Activated T-helper 1 cell treated with anti-CD3 and anti-CD28 coated beads, Interleukin-2, amount 50 U/mL, for 16 hours (primary cell): ENCODE measurements around the gene BIN2.
"Not testable (repeated sequence)": the region's sequence is repeated elsewhere in the genome, so short reads cannot be mapped to it uniquely, and the experiment has no call there.

Experiments used
- DNase-seq, 2 donors: peaks; one replicate each; pipeline ENCODE4 v3.0.0-alpha.2; 2020; ENCODE audit warnings: low read depth in 1 of 2, low spot score in 1 of 2

BIN2 gene

GRCh38 chr12:51346581-51346980, 22.6 kb upstream of the BIN2 start, which contains the start of gene CELA1:
Gene CELA1 (minus strand): TSS chr12:51346679. CDS start chr12:51346638, 41 bp downstream.
- DNase-seq: no peak

GRCh38 chr12:51345681-51346080, 21.7 kb upstream of the BIN2 start:
- DNase-seq: no peak

- DNase-seq: no peak
Measured at GRCh38 chr12:51343201-51343600, 19.2 kb upstream of the BIN2 start.

- DNase-seq: no peak
Measured at GRCh38 chr12:51342416-51342815, 18.4 kb upstream of the BIN2 start.

DNA sequence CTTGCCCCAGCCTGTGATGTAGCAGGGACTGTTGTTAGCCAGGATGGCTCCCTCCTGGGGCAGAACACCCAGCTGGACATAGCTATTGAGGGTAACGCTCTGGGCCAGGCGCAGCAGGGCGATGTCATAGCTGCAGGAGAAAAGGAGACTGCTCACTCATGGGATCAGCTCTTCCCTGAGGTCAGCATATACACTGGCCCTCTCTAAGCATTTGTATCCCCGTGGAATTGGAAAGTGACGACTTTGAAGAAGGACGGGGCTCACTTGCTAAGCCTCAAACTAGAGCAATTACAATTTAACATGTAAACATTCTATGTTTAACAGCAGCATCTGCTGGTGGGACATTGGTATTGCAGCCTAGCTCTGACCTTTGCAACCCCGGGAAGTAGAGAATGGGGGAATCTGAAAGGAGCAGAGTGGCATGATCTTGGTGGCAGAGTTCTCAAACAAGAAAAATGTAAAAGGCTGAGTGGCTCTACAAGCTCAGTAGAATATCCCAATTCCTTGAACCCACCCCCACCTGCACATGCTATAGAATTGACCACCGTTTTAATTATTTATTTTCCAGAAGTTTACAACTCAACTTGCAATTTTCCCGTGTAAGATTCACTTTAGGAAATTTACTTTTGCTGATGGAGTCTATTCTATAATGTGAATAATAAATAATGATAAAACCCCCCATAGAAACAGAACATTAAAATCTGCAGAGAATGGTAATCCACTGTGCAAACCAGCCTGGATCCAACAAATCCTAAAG, 17.5 kb upstream of the BIN2 start:
- DNase-seq: peak; percentile 43 to 45

GRCh38 chr12:51339750-51340149, 15.8 kb upstream of the BIN2 start:
- DNase-seq: no peak

GRCh38 chr12:51337336-51337735, 13.4 kb upstream of the BIN2 start:
- not testable (repeated sequence) for DNase-seq

DNA sequence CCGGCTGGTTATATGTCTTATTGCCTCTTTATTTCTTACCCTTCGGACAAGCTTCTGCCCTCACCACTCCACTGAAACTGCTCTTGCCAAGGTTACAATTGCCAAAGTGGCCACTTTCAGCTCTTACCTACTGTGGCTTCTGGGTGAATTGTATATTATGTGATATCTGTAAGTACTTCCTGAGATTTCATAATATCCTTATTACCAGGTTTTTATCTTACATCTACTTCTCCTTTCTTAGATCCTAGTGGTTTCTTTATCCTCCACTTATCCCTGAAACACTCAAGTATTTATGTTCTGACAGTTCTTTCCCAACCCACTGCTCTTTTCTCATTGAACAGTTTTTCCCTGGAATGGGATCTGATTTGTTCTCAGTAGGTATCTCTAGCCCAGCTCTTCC, 12.0 kb upstream of the BIN2 start:
- DNase-seq: no peak

DNA sequence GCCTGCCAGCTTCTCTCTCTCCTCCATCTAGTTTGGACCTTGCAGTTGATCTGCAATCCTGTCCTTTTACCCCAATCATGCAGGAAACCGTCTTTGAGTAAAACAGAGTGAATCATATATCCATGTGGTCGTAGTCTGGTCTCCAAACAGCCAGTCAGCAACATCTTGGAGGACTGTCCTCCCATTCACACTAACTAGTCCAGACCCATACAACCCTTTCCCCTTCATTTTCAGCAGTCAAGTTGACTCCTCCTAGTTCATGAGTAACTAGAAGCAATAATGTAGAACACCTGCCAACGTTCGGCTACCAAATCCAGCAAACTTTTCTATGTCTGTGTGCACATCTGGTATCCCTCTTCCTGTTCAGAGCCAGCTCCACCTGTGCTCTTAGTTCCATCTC, 10.8 kb upstream of the BIN2 start:
- DNase-seq: no peak

DNA sequence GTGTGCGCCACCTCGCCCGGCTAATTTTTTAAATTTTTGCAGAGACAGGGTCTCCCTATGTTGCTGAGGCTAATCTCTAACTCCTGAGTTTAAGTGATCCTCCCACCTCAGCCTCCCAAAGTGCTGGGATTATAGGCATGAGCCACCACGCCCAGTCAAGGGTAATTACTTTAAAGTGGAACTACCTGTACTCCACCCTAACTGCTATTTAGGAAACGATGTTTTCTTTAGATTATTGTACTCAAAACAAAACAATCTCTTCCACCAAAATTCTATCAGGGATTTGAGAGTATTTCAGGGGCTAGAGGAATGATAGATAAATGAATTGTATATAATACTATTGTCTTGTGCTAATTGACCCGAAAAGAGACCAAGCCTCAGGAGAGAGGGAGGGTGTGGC, 9.6 kb upstream of the BIN2 start:
- DNase-seq: no peak

DNA sequence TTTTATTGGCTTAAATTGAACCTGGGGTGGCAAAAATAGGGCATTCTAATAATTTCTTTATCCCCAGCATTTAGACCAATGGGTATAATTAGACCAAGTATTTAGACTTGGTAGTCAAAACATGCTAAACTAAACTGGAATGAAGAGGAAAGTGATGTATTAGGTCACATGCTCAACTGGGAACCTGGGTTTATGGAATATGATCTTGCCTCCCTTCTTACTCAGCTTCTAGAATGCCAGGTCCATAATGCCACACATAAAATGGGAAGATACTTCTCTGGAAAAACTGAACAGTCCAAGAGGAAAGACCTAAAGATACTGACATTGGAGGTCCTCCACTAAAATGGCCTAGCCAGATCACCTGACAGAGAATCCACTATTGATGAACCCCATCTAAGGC, 6.2 kb upstream of the BIN2 start:
- DNase-seq: no peak

GRCh38 chr12:51329742-51330141, 5.8 kb upstream of the BIN2 start:
- DNase-seq: no peak

GRCh38 chr12:51328587-51328986, 4.6 kb upstream of the BIN2 start:
- no peak for DNase-seq

GRCh38 chr12:51326698-51327439, 2.9 kb upstream of the BIN2 start:
- DNase-seq: no peak

- DNase-seq: no peak
Measured at GRCh38 chr12:51324953-51325352, 979 bp upstream of the BIN2 start.

DNA sequence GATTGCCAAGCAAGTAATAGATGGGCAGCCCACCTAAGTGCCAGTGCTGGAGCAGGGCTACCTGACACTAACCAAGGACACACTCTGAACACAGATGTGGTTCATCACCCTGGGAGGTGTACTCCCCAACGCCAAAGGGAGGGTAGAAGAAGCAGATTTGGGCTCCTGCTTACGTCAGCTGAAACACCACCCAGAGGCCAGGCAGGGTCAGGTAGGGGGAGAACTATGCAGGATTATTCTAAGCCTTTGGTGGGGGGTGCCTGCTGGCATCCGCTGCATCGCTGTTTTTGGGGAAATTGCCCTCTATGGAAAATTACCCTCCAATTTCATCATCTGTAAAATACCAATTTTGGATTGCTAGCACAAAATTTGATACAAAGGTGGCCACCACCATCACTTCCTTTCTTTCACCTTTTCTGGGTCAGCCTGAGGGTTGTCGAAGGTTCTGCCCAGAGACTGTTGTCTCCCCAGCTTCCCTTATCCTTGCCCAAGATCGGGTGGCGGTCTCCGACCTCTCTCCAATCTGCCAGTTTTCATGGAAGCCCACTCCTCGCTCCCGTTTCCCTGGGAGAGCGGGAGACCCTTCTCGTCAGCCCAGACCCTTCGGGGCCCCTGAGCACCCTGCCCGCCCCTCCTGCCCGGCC, 535 bp downstream of the BIN2 start:
- DNase-seq: peak; percentile 19 to 20

DNA sequence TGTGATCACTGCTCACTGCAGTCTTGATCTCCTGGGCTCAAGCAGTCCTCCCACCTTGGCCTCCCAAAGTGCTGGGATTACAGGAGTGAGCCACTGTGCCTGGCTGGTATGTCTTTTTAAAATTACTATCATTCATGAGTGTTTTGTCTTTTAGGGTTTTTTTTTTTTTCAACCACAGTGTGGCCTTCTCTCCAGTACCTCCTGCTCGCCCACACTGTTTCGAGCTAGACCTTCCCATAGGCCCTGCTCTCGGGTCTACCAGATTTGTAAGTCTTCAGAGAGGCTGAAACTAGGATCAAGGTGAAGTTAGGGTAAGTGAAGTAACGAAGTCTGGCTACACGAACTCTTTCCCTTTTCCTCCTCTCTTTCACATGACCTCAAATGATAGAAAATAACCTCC, 1.5 kb downstream of the BIN2 start:
- no peak for DNase-seq

DNA sequence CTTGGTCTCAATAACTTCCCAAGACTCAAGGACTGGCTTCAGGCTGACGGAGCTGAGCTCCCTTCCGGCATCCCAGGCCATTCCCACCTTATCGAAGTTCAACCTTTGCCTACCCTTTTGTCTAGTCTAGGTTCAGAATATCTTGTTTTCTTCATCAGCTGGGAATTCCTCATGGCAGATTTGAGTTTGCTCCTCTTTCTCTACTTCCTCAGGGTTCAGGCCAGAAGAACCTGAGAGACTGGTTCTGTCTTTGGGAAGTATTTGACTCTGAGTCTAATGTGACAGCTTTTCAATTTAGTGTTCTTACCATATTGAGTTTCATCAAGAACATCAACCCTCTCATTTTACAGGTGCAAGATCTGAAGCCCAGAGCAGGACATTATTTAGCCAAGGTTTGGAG, 2.1 kb downstream of the BIN2 start:
- no peak for DNase-seq

- no peak for DNase-seq
Measured at GRCh38 chr12:51320695-51321320, 3.2 kb downstream of the BIN2 start.

- no peak for DNase-seq
Measured at GRCh38 chr12:51320311-51320694, 3.7 kb downstream of the BIN2 start.

DNA sequence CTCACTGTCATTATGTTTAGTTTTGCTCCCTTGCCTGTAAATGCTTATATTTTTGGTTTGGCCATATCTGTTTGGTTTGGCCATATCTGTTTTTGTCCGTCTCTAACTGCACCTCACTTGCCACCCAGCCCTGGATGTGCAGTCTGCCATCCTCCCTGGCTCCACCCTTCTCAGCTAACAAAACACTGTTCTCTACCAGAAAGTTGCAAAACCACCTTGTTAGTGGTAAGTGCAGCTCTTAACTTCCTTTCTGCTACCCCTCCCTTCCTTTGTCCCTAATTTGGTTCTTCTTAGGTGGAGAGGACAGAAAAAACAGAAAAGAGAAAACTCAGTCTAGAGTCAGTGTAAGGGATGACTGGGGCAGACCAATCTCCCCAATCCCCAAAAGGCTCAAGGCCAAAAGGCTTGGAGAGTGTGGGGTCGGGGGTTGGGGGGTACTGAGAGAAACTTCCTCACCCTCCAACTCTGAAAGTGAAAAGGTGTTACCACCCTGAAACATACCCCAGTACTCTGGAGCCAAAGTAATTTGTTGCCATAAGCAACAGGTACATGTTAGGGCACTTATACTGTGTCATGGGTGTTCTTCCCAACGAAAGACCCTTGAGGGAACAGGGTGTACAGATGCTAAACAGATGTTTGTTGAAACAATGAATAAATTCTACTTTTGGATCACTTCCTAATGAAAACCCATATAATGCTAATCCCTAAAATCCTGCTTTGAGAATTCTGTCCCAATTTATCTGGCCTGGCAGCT, 5.0 kb downstream of the BIN2 start:
- DNase-seq: no peak
